OCI-LY1 (cell line): ENCODE measurements around the gene B4GALT2.

Experiments
- EZH2 ChIP-seq: fragments of 200-600 bp; sonication (generic), shearing (Covaris generic); IDR thresholded peaks from 2 replicates; pipeline ENCODE4 v1.8.0; 2017; ENCODE audit warnings: borderline replicate concordance, mixed run types, mild to moderate bottlenecking, antibody characterized with exemption, low read length, moderate library complexity, mixed read lengths
- TF ChIP-seq, protein P1 (sequence below): fragments of 200-600 bp; sonication (generic), shearing (Covaris generic); IDR thresholded peaks from 2 replicates; pipeline ENCODE4 v1.5.1; 2017; ENCODE audit warnings: mild to moderate bottlenecking, antibody characterized with exemption, low read length, moderate library complexity, mixed read lengths

DNA sequence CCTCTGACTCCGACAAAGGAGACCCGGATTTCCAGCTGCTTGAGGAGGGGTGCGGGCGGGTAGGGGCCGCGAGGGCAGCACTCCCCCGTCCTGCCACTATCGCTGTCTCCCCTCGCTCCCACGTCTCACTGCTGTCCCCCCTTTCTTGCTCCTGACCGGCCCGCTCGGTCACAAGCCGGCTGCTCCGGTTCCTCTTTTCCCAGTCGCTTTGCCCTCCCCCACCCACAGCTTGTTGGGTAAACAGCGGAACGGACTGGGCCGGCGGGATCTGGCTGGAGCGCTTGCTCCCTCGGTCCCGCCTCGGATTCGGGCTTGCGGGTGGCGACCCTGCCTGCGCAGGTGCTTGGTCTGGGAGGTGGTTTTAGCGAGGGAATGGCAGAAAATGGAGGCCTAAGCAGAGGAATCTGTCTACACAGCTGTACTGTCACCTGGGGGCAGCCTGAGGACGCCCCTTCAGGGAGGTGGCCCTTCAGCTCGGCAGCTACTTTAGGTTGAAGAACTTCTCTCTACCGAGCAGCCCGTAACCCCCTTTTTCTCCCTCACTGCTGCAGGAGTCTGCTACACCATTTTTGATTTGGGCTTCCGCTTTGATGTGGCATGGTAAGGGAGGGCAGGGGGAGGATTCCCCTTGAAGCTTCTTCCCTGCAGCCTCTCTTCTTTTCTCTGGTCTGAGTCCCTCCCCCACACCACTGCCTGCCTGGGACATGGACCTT lies 3.6 kb upstream of the B4GALT2 start:
- TF ChIP-seq, protein P1, sequence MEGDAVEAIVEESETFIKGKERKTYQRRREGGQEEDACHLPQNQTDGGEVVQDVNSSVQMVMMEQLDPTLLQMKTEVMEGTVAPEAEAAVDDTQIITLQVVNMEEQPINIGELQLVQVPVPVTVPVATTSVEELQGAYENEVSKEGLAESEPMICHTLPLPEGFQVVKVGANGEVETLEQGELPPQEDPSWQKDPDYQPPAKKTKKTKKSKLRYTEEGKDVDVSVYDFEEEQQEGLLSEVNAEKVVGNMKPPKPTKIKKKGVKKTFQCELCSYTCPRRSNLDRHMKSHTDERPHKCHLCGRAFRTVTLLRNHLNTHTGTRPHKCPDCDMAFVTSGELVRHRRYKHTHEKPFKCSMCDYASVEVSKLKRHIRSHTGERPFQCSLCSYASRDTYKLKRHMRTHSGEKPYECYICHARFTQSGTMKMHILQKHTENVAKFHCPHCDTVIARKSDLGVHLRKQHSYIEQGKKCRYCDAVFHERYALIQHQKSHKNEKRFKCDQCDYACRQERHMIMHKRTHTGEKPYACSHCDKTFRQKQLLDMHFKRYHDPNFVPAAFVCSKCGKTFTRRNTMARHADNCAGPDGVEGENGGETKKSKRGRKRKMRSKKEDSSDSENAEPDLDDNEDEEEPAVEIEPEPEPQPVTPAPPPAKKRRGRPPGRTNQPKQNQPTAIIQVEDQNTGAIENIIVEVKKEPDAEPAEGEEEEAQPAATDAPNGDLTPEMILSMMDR, result no peak
- no peak for TF ChIP-seq EZH2
